Stimulated activated CD4-positive, alpha-beta T cell treated with anti-CD3 and anti-CD28 coated beads, Interleukin-4, amount 100 ng/mL, for 24 hours (primary cell): ENCODE measurements around the gene SPSB1.

Experiments used
- DNase-seq: peaks from one replicate; pipeline ENCODE4 v3.0.0-alpha.2; 2020

Gene SPSB1

GRCh38 chr1:9346566-9346965 lies 53.9 kb downstream of the SPSB1 start:
- DNase-seq, result no peak

- no peak for DNase-seq
Measured at GRCh38 chr1:9347095-9347850, 54.6 kb downstream of the SPSB1 start.

- no peak for DNase-seq
Measured at GRCh38 chr1:9349331-9349851, 56.7 kb downstream of the SPSB1 start.

GRCh38 chr1:9350013-9350908 lies 57.6 kb downstream of the SPSB1 start:
- DNase-seq, result no peak

GRCh38 chr1:9350960-9351359 lies 58.3 kb downstream of the SPSB1 start:
- DNase-seq, result no peak

- DNase-seq, result no peak
Measured at GRCh38 chr1:9351654-9352271, 59.1 kb downstream of the SPSB1 start.

GRCh38 chr1:9352377-9353134 lies 59.9 kb downstream of the SPSB1 start:
- no peak for DNase-seq

- DNase-seq, result no peak
Measured at GRCh38 chr1:9355503-9355902, 62.8 kb downstream of the SPSB1 start.

- no peak for DNase-seq
Measured at GRCh38 chr1:9356021-9356420, 63.3 kb downstream of the SPSB1 start.

- no peak for DNase-seq
Measured at GRCh38 chr1:9356829-9357466, 64.3 kb downstream of the SPSB1 start.

GRCh38 chr1:9357958-9358357 lies 65.3 kb downstream of the SPSB1 start:
- DNase-seq, result no peak

- DNase-seq, result no peak
Measured at GRCh38 chr1:9360371-9361064, 67.8 kb downstream of the SPSB1 start.

- no peak for DNase-seq
Measured at GRCh38 chr1:9361630-9362260, 69.1 kb downstream of the SPSB1 start.

- DNase-seq, result no peak
Measured at GRCh38 chr1:9362488-9362887, 69.8 kb downstream of the SPSB1 start.

GRCh38 chr1:9363061-9363471 lies 70.4 kb downstream of the SPSB1 start:
- no peak for DNase-seq

- DNase-seq, result no peak
Measured at GRCh38 chr1:9366298-9366697, 73.6 kb downstream of the SPSB1 start.

GRCh38 chr1:9366943-9367780 lies 74.5 kb downstream of the SPSB1 start:
- no peak for DNase-seq

- no peak for DNase-seq
Measured at GRCh38 chr1:9367806-9368205, 75.1 kb downstream of the SPSB1 start.

- DNase-seq, result no peak
Measured at GRCh38 chr1:9368356-9368755, 75.7 kb downstream of the SPSB1 start.
